AG04449 (cell line): ENCODE results near the gene BCR.
"Not testable (repeated sequence)": the region's sequence is repeated elsewhere in the genome, so short reads cannot be mapped to it uniquely, and the experiment has no call there.

ENCODE experiments used
- CTCF ChIA-PET: fragments of 350-600 bp; formaldehyde crosslinking; extraction: SDS; loops from one replicate; lab custom pipeline; 2021; ENCODE audit warnings: antibody characterized with exemption; lab: Yijun Ruan, JAX
- POLR2A ChIA-PET: fragments of 400-600, 350-600 bp; formaldehyde crosslinking; extraction: SDS; loops from one replicate; lab custom pipeline; 2020; ENCODE audit warnings: antibody characterized with exemption, inconsistent platforms; lab: Yijun Ruan, JAX
- DNase-seq: peaks from one replicate; pipeline ENCODE4 v3.0.0-alpha.2; 2010; ENCODE audit warnings: low read depth, low spot score
- H3K4me3 ChIP-seq: 2 replicates; pipeline ENCODE4 v1.5.1; 2011; ENCODE audit warnings: low read depth, mild to moderate bottlenecking, control low read depth, low read length
- TF ChIP-seq, protein P1 (sequence below): IDR thresholded peaks from one replicate; pipeline ENCODE4 v1.5.1; 2011; ENCODE audit warnings: mild to moderate bottlenecking, moderate library complexity, low read length, control low read depth, inconsistent platforms; ENCODE audit not compliant: insufficient read depth; ENCODE audit errors: missing control alignments

Gene BCR

DNA sequence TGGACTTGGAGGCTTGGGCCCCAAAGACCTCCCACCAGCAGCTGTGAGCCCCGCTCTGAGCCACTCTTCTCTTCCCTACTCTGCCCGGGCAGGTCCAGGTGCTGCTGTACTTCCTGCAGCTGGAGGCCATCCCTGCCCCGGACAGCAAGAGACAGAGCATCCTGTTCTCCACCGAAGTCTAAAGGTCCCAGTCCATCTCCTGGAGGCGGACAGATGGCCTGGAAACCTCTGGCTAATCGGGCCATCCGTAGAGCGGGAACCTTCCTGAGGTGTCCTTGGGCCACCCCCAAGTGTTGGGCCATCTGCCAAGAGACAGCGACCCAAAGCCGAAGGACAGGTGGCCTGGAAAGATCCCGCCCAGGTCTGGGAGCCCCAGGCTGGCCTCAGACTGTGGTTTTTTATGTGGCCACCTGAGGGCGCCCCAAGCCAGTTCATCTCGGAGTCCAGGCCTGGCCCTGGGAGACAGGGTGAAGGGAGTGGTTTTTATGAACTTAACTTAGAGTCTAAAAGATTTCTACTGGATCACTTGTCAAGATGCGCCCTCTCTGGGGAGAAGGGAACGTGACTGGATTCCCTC lies 135.1 kb downstream of the BCR start:
- no peak for DNase-seq

DNA sequence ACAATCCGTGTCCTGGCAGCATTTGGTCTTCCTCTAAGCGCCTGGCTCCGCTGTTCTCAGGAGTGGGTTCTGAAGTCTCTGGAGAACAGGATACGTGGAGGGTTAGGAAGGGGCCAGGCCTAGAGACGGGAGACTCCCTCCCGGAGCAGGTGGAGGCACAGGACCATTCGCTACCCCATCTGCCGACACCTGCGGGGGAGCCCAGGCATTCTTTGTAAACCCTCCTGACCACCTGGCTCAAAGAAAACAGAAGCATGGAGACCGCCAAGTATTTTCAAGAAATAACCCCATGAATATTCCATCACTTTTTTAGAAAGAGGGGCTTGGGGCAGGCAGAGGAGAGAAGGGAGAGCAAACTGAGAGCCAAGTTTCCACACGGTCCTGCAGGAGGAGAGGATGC lies 136.3 kb downstream of the BCR start:
- H3K4me3 ChIP-seq, DNase-seq, POLR2A ChIA-PET, CTCF ChIA-PET: not testable (repeated sequence)

More for the DNA sequence above, 135.1 kb downstream of the BCR start:
- TF ChIP-seq, protein P1, sequence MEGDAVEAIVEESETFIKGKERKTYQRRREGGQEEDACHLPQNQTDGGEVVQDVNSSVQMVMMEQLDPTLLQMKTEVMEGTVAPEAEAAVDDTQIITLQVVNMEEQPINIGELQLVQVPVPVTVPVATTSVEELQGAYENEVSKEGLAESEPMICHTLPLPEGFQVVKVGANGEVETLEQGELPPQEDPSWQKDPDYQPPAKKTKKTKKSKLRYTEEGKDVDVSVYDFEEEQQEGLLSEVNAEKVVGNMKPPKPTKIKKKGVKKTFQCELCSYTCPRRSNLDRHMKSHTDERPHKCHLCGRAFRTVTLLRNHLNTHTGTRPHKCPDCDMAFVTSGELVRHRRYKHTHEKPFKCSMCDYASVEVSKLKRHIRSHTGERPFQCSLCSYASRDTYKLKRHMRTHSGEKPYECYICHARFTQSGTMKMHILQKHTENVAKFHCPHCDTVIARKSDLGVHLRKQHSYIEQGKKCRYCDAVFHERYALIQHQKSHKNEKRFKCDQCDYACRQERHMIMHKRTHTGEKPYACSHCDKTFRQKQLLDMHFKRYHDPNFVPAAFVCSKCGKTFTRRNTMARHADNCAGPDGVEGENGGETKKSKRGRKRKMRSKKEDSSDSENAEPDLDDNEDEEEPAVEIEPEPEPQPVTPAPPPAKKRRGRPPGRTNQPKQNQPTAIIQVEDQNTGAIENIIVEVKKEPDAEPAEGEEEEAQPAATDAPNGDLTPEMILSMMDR = peak; percentile 48
- no peak overlapping the region for H3K4me3 ChIP-seq
- POLR2A ChIA-PET = no interaction called here
- CTCF ChIA-PET = interaction anchor here (1.2 to 2.9 kb wide), 3 partner anchors 37 to 70 kb away, joined by 3 to 17 read pairs (median 4); no protein-coding TSS in a partner anchor

DNA sequence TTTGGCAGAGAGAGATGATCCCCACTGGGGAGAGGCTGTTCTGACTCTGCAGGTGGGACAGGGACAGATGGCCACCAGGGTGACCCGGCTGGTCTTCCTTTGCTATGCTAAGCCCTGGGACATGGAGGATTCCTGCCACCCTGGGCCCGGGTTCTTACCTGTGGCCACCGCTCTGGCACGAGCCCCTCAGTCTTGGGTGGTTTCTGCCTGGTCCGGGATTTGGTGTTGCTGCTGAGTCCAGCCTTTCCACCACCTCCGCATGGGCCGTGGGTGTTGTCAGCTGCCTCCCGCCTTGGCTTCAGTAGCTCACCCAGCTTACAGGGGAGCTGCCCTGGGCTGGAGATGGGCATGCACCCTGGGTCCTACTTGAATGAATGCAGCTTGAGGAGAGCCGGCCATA lies 138.0 kb downstream of the BCR start:
- POLR2A ChIA-PET = not testable (repeated sequence)

DNA sequence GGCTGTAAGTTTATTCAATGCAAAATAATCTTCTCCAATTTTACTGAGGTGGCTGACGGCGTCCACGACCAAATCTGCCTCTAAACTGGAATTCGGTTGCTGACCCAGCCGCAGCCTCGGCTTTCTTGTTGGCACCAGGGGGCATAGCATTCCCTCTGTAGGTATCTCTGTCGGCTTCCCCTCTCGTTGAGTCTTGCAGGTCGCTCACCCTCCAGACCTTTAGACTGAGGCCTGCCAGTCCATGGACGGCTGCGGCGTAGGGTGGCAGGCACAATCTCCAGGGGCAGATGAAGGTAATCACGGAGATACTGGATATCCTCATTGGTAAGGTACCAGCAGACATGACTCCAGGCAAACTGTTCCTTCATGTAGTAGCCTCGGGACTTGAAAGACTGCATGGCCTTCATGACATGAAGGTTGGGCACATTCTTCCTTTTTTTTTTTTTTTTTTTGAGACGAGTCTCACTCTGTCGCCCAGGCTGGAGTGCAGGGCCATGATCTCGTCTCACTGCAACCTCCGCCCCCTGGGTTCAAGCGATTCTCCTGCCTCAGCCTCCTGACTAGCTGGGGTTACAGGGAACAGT lies 142.3 kb downstream of the BCR start:
- H3K4me3 ChIP-seq, POLR2A ChIA-PET, DNase-seq: not testable (repeated sequence)
- CTCF ChIA-PET = interaction anchor here (1.0 to 1.8 kb wide), 3 partner anchors 8 to 63 kb away, joined by 3 to 5 read pairs (median 3); no protein-coding TSS in a partner anchor

More for the DNA sequence above, 138.0 kb downstream of the BCR start:
- CTCF ChIA-PET, H3K4me3 ChIP-seq, DNase-seq: not testable (repeated sequence)

DNA sequence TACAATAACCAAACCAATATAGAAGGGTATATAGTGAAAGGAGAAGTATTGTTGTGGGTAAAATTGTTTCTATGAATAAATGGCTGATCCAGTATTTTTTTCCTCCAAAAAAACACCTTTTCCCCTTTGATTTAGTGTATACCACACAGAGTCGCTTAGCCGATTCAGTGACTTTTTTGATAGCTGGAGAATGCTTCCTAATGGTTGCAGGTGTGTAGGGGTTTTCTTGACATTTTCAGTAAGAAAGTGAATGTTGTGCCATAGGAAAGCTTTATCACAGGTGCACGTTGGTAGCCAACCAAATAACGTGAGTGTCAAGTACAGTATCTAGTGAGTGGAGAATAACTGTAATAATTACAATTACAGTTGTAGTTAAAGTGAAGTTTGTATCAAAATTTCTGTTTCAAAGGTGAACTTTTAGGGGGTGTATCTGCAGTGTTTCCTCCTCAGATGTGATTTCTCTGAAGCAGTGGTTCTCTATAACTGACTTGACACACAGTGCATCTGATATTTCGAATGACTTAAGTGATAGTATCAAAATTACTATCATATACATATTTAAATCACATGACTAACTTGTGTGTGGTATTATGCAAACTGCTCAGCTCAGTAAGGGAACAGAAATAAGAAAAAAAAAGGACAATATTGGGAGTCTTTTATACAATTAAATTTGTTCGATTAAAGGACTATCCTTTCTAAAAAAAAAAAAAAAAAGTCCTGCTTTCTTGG lies 143.8 kb downstream of the BCR start:
- POLR2A ChIA-PET, H3K4me3 ChIP-seq, DNase-seq: not testable (repeated sequence)
- CTCF ChIA-PET = interaction anchor here (1.8 kb wide), 1 partner anchor 62 kb away, joined by 5 read pairs; no protein-coding TSS in a partner anchor

DNA sequence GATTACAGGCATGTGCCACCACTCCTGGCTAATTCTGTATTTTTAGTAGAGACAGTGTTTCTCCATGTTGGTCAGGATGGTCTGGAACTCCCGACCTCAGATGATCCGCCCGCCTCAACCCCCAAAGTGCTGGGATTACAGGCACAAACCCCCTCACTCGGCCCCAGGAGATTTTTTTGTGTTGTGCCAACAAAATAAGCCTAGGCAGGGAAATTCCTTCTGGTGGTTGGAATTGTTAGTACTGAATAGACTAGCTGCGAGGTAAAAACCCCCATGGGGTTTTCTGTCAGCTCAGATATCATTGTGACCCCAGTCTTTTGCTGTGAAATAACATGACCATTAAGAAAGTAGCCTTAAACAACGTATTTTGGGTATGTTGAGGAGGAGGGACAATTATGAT lies 144.9 kb downstream of the BCR start:
- DNase-seq = no peak
- TF ChIP-seq, protein P1 = no peak
- ChIA-PET POLR2A (no interaction called here), CTCF (interaction anchor here (0.8 kb wide), 1 partner anchor 62 kb away, joined by 3 read pairs; no protein-coding TSS in a partner anchor)
- no peak overlapping the region for H3K4me3 ChIP-seq

DNA sequence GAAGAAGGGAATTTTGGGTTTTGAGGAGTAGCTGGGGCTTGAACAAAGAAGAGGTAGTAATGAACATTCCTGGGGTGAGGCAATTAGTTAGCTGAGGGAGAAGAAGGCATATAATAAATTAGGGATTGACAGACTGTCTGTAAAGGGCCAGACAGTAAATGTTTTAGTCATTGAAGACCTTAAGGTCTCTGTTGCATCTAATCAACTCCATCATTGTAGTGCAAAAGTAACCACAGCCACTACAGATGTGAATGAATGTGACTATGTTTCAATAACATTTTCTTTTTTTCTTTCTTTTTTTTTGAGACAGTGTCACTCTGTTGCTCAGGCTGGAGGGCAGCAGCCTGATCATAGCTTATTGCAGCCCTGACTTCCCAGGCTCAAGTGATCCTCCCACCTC lies 153.5 kb downstream of the BCR start:
- CTCF ChIA-PET, H3K4me3 ChIP-seq, POLR2A ChIA-PET, DNase-seq: not testable (repeated sequence)

DNA sequence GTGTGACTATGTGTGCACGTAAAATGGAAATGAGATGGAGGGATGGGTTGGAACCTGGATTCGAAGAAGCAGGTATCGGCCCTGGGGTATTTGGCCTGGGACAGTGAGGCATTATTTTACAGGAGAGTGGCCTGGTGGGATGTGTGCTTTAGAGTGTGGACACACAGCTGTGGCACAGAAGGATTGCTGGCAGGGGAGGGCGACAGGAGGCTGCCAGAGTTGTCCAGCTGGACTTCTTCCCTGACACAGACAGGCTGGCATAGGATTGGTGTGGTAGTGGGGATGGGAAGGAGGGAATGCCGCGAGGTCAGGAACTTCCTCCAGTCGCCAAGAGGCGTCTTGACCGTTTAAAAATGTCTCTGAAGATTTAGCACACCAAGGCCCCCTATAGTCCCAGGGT lies 157.4 kb downstream of the BCR start:
- CTCF ChIA-PET, POLR2A ChIA-PET, DNase-seq, H3K4me3 ChIP-seq: not testable (repeated sequence)

DNA sequence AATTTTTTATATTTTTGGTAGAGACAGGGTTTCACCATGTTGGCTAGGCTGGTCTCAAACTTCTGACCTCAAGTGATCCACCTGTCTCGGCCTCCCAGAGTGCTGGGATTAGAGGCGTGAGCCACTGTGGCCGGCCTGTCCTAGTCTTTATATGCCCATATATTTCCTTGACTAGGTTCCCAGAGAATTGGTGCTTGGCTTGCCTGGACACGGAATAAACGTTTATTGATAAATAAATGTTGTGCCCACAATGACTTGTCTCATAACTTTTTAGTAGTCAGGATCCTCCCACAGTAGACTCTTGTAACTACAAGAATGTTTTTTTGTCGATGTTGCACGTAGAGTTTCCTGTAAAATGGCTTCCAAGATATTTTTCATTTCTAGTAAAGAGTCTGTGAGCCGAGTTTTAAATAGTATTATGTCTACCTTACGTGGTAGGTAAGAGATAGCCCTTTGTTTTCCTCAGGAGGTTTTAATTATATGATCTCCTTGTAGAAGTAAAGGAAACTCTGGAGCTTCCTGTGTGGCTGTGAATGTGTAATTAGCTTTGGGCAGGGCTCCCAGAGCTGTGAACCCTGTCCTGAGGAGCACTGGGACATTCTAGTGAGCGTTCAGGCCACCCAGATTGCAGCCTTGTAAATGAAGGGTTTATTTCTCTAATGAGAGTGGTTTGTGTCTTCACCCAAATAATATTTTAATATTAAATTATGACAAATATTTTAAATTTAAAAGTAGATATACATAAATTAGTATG lies 161.8 kb downstream of the BCR start:
- CTCF ChIA-PET, POLR2A ChIA-PET, H3K4me3 ChIP-seq, DNase-seq: not testable (repeated sequence)
